Activated CD4-positive, alpha-beta T cell treated with anti-CD3 and anti-CD28 coated beads, Interleukin-2, Interleukin-4, amounts not matched to agents 100 ng/mL and 50 ng/mL, durations not matched to agents 16 hours and 8 hours (primary cell): Measurements from ENCODE around the gene FKBP9.
"Not testable (repeated sequence)": the region's sequence is repeated elsewhere in the genome, so short reads cannot be mapped to it uniquely, and the experiment has no call there.

Experiments used
- DNase-seq: peaks from one replicate; pipeline ENCODE4 v3.0.0-alpha.2; 2020; ENCODE audit warnings: low spot score

Gene FKBP9

DNA sequence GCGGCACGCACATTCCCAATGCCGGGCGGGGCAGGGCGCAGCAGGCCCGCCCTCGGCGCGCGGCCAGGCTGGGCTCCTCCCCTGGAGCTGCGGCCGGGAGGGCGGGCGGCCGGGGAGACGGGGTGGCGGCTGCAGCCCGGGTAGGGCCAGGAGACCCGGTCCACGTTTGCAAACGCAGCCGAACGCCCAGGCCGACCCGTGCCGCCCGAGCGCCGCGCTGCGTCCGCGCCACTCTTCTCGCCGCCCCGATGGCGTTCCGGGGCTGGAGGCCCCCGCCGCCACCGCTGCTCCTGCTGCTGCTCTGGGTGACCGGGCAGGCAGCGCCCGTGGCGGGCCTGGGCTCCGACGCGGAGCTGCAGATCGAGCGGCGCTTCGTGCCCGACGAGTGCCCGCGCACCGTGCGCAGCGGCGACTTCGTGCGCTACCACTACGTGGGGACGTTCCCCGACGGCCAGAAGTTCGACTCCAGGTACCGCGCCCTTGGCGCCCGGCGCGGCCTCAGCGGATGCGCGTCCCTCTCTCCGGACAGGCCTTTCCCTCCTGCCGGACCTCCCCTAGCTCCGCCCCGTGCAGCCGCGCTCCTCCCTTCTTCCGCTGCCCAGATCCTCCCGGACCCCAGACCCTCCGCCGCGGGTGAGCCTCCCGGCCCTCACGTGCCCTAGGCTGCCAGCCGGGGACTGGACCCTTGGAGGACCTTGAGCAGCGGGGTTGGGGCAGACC, at the start of gene FKBP9:
TSS of gene FKBP9 (plus strand) at position 115 of the 720 bp plus-strand sequence. CDS start at position 249, 134 bp downstream.
- no peak for DNase-seq

GRCh38 chr7:32910195-32910594, 47.0 kb upstream of the FKBP9 start:
- no peak for DNase-seq

DNA sequence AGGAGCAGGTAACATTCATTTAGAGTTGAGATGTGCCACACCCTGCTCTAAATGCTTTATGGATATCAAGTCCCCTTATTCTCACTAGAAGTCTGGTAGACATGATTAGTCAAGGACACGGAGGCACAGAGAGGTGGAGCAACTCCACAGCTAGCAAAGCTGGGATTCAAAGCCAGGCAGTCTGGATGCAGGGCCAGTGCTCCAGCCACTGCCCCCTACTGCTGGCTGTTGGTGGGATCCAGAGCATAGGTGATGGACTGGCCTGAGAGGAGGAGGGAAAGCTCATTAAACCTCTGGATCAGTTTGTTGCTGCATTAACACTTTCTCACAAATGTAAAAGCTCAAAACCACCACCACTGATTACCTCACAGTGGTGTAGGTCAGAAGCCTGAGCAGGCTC, 43.1 kb upstream of the FKBP9 start:
- DNase-seq: no peak

DNA sequence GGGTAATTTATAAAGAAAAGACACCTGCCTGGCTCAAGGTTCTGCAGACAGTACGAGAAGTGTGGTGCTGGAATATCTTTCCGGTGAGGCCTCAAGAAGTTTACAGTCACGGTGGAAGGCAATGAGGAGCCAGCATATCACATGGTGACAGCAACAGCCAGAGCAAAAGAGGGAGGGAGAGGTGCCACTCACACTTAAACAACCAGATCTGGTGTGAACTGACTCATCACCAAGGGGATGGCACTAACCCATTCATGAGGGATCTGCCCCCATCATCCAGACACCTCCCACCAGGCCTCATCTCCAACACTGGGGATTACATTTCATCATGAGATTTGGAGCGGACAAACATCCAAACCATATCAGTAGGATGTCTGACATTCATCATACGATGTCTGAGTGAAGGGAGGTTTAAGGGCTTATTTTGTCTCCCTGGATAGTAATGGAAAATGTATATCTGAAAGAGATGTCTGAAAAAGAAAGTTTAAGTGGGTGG, 42.2 kb upstream of the FKBP9 start:
- DNase-seq: no peak

- DNase-seq: no peak
Observed at GRCh38 chr7:32916006-32916405, 41.2 kb upstream of the FKBP9 start.

DNA sequence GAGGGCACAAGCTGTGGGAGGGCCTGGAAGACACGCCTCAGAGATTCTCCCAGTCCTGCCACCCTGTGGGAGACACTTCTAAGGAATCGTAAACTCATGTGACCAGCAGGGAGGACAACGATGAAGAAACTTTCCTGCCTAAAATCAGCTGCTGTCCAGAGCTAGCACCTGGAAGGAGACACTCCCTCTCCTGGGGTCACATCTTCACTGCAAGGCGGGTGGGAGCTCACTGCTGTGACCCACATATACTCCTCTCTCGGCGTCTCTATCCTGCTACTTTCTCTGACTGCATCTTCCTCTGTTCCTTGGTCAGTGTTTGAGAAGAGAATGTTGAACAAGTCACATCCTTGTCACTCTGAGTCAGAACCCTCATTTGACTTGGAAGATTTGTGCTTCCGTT, 40.2 kb upstream of the FKBP9 start:
- not testable (repeated sequence) for DNase-seq

GRCh38 chr7:32921896-32922295, 35.3 kb upstream of the FKBP9 start:
- DNase-seq: no peak

GRCh38 chr7:32928785-32929298, 28.4 kb upstream of the FKBP9 start:
- no peak for DNase-seq

DNA sequence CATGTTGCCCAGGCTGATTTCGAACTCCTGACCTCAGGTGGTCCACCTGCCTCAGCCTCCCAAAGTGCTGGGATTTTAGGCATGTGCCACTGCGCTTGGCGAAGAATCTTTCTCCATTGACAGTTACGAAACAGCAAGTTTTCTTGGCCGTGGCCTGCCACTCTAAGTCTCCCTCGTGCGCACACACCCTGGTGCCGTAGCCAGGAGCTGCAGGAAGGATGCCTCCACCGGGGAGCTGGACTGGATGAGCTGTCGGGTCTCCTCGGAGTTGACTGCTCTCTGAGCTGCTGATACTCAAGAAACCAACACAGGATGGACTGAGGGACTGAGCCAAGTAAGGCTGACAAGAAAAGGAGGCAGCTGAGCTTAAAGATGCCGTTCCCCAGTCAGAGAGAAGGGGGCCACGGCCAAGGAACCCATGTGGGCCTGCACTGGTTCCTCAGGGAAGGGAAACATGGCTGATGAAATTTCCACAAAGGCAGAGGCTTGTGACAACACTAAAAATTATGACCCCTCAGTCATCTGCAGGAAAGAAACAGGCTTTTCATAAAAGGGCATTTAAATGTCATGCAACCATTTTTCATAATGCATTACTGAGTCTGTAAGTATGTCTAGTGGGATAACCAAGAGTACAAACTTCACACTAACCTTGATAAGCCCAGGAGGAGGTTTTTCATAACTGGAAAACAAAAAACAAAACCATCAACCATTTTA, 27.7 kb upstream of the FKBP9 start:
- DNase-seq: no peak

DNA sequence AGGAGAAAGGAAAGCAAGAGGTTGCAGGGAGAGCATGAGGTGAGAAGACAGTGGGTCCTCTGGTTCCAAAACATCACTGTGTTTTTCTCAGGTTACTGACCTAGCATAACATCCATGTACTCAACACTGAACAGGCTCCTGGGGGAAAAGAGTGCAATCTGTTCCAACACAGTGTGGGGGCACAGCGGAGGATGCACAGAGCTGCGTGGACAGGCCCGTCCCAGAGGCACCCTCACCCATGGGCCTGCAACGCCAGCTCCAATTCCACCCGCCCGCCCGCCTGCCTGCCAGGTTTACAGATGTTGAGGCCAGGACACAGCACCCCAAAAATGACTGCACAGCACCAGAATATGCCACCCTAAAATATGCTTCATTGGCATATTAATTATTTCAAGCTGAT, 26.9 kb upstream of the FKBP9 start:
- no peak for DNase-seq

DNA sequence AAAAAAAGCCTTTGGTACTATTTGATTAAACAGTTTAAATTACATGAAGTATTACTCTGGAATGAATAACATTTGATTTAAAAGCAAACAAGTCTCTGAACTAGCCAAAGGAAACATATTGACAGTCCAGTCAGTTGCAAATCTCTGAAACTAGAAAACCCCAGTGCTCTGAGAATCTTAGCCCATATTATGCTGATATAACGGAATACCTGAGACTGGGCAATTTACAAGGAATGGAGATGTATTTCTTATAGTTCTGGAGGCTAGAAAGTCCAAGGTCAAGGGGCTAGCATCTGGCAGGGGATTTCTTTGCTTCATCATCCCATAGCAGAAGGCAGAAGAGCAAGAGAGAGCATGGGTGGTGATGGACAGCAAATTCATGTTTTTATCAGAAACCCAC, 21.7 kb upstream of the FKBP9 start:
- DNase-seq: no peak

GRCh38 chr7:32936689-32937088, 20.6 kb upstream of the FKBP9 start:
- DNase-seq: no peak

DNA sequence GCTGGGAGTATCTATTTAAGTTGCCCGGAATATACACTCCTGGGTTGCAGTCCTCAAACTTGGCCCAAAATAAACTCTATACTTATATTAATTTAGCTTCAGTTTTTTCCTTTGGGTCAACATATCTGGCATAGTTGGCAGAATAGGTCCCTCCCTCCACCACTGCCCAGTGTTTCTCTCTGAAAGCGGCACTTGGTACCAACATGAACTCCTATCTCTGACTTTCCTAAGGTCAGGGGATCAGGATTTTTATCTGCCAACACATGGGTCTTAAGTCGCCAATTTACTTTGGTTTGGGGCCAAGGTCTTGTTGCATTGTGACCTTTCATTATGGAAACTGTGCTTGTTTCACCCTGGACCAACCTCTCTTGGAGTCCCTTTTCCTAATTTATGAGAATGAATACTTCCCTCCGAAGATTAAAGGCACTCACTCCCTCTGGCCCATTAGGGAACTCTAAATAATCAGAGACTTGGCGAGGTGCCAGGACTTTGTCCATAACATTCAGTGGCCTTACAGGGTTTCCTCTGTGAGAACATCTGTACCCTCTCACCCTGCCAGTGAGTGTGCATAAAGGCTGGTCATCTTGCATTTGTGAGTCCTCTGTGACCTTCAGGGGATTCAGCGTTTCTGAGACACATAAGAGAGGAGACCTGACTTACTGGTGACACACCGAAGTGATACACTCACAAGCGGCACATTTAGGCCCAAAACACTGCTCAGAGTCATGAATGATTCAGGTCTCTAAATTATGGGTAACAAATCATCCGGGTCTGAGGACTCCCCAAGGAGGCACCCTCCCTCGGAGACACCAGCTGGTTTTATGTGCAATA, 19.7 kb upstream of the FKBP9 start:
- no peak for DNase-seq

DNA sequence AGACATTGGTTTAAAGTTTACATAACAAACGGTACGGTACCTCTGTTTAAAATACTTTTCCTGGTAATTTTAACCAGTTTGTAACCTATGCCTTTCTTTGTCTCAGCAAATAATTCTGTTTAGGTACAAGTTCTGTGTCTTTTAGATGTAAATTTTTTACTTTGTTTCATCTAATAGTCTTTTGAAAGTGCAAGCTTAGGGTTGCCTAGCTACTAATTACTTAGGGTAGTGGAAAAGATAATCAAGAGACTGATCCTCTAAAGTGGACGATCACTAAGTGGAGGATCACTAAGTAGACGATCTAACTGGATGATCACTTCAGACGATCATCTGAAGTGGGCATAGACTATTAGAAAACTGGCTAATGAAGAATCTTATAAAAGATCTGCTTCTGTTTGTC, 16.1 kb upstream of the FKBP9 start:
- no peak for DNase-seq

- DNase-seq: no peak
Observed at GRCh38 chr7:32941681-32942414, 15.4 kb upstream of the FKBP9 start.

GRCh38 chr7:32942415-32943251, 14.6 kb upstream of the FKBP9 start:
- peak; percentile 50 for DNase-seq

DNA sequence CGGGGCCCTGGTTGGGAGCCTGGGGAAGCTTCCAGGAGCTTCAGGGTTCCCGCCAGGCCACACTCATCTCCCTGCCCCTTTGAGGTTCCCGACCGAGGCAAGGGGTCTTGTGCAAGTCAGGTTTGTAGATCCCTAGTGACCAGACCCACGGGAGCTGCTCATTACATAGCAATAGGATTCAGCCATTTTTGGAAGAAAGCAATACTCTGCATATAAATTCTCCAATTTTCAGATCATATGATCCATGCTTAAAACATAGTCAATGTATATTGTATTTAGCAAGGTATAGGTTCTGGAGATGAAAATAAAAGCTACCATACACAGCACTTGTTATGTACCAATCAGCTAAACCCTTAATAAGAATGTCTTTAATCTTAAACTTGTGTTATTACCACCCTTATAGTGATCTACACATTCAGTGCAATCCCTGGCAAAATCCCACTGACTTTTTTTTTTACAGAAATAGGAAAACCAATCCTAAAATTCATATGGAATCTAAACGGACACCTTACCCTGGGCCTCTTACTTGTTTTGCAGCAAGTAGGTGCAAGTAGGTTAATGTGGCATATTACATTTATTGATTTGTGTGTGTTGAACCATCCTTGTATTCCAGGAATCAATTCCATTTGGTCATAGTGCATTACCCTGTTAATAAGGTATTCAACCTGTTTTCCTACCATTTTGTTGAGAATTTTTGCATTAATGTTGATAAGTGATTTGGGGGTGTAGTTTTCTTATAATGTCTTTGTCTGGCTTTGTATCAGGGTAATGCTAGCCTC, 13.8 kb upstream of the FKBP9 start:
- DNase-seq: no peak

DNA sequence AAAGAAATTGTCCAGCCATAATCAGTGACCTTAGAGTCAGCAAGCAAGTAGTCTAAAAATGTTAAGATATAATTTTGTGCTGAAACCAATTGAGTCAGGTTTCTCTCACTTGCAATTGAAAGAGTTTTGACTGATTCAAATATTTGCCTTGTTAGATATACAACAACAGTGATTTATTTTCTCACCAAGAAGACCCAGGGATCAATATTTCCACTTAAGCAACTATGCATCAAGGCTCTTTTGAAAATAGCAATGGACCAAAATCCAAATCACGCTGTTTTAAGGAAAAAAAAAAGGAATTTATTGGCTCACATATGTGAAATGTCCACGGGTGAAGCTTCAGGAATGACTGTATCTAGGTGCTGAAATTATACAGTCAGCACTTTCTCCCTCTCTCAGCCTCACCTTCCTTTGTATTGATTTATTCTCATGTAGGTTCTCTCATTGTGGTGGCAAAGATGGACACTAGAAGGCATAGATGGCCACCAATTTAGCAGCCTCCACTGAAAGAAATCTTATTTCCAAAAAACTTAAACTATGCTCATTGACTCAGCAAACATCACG, 9.7 kb upstream of the FKBP9 start:
- no peak for DNase-seq

- DNase-seq: no peak
Observed at GRCh38 chr7:32948202-32948601, 9.0 kb upstream of the FKBP9 start.

- DNase-seq: no peak
Observed at GRCh38 chr7:32952876-32953275, 4.4 kb upstream of the FKBP9 start.
